NOMO-1 (cell line): ENCODE measurements around the gene SH3PXD2B.
"Not testable (repeated sequence)": the region's sequence is repeated elsewhere in the genome, so short reads cannot be mapped to it uniquely, and the experiment has no call there.

Experiments used
- DNase-seq, 2 experiments: peaks; one replicate each; lab custom pipeline; 2025; ENCODE audit not compliant: unreplicated experiment in 2 of 2; lab: John Stamatoyannopoulos, UW

SH3PXD2B gene

DNA sequence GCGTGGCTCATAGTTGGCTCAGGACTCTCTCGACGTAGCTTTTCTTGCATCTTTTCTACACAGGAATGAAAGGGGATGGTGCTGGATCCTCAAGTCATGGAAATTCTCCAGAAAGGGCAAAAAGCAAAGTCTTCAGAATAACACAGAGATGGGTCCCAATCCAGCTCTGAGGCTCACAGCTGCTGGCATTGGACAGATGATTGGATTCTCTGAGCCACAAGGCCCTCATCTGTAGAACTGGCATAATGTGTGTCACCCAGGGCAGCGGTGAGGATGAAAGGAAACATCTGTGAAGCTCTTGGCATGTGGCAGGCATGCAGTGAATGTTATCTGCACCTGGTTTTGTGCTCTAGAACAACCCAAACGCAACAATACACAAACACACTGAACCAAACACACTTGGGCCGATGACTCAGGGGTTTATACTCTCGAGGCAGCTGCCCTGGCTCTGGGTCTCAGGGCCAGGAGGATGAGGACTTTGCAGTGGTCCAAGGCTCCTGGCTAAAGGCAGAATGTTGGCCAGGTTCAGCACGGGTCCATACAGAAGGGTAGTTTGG lies 106.8 kb downstream of the SH3PXD2B start:
- DNase-seq = no peak

DNA sequence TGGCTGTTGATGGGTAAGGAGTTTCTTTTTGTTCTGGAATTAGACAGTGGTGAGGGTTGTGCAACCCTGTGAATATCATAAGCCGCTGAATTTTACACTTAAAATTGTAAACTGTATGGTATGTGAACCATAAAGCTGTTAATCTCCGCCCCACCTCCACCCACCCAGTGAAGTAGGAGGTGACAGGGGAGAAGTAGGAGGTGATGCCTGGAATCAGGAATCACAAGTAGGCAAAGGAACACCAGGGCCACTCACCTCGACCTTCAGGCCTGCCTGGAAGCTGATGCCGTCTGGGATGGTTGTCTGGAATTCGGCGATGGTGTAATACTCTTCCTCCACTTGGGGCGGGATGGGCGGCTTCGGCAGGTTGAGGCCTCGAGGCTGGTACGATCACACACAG lies 108.4 kb downstream of the SH3PXD2B start:
- no peak for DNase-seq

DNA sequence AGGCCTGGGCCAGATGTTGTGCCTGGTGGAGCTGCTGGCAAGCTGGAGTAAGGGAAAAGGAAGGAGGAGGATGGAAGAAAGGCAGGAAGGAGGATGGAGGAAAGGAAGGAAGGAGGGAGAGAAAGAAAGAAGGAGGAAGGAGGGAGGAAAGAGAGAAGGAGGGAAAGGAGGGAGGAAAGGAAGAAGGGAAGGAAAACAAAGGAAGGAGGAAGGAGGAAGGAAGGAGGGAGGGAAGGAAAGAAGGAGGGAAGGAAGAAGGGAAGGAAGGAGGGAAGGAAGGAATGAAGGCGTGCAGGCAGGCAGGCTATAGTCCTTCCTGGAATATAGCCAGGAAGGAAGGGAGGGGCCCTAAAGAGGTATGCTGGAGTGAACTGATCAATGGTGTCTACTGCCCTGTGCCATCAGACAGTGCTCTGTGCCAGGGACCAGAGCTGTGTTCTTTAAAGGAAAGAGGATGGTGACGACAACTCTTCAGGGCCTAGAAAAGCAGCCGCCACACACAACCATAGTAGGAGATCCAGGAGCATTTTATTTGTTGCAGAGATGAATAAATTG lies 109.4 kb downstream of the SH3PXD2B start:
- no peak for DNase-seq

DNA sequence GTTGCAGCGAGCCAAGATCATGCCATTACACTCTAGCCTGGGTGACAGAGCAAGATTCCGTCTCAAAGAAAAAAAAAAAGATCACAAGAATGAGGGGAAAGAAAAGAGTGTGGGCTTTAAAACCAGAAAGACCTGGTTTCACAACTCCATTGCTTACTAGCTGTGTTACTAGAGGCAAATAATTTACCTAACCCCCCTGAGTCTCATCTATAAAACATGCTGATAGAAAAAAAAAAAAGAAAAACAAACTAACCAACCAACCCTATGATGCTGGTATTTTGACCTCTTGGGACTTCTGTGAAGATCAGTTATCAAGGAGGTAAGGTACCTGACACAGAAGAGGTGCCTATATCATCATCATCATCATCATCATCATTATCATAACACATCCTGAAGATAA lies 110.6 kb downstream of the SH3PXD2B start:
- no peak for DNase-seq

DNA sequence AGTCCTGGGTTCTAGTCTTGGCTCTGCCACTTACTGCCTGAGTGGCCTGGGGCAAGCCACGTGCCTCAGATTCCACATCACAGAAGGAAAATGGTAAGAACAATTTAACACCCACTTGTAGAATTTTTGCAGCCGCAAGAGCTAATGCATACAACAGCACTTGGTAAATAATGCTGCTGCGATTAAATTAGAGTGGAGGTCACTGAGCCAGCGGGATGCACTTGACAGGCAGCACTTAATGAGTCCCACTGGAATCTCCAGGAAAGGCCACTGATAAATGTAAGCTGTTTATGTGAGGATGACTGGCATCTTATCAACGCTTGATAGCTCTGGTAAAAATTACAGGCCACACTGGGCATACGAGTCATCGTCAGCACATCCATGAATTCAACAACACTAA lies 111.4 kb downstream of the SH3PXD2B start:
- DNase-seq = no peak

DNA sequence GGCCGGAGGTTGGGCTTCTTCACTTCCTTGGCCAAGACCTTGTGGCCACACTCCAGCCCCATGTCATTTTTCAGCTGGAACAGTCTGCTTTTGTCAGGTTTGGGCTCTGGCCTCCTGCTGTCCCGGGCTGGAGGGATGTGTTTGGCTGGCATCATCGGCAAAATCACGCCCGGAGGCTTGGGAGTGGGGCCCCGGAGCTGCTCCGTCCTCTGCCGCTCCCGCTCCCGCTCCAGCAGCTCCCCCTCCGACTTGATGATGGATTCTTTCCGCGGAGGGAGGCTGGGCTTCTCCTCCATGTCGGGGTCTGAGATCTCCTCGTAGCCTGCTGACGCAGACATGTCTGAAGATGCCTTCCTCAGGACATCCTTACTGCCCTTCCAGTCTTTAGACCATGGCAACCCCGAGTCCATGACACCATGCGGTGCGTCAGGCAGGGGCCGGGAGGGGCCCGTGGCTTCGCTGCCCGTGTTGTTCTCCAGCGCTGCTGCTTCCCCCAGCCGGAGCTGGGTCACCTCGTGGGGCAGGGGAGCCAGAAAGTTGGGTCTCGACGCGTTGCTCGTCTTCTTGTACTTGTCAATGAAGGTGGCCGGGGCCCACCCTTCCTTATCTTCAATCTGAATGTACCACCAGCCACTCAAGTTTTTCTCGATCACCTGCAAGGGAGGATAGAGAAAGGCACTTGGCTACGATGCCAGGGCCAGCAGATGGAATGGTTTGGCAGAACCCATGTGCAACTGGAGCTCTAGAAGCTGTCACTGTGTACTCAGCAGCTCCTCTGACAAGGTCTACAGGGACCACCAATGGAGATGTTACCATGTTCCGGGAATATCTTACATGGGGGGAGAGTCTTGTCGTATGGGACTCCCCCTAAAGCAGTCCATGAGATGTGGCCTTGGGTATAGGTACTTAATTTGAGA lies 114.8 kb downstream of the SH3PXD2B start:
- no peak for DNase-seq

DNA sequence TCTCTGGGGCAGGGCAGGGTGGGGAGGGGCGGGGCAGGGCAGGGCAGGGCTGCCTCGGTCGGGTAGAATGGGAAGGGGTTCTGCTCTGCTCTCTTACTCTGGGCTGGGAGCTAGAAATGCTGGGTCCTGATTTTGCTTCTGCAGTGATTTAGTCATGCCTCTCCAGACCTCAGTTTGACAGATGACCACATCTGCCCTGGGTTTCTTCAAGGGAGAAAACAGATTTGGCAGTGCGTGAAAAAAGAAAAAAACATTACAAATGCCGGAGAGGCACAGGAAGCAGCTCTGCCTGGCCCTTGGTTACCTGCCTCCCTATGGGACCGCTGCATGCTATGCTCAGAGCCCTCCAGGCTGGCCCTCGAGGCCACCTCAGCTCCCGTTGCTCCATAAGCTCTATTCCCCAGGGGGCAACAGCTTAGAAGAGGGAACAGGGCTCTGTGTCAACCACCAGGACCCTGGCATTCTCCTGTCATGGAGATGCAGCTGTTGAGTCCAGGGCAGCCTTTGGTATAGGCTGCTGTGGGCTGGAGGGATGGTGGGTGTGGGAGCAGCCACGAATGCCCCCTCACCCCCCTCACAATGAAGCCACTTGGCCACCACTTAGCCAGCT lies 117.5 kb downstream of the SH3PXD2B start:
- no peak for DNase-seq

DNA sequence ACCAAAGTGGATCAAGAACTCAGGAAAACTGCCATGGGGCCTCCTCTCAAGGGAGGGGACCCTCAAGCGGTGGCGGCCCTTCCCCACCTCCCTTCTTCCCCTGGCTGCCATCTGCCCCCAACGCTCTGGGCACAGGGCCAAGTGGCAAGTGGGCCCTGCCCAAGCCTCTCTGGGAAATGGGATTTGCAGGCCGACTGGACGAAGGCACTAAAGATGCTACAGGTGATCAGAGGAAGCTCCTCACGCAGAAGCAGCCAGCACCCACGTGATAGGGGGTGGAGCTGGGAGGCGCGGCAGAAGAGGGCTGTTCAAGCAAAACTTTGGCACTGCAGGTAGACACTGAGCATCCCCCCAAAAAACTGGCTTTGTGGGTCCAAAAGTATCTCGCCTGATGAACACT lies 118.1 kb downstream of the SH3PXD2B start:
- no peak for DNase-seq

DNA sequence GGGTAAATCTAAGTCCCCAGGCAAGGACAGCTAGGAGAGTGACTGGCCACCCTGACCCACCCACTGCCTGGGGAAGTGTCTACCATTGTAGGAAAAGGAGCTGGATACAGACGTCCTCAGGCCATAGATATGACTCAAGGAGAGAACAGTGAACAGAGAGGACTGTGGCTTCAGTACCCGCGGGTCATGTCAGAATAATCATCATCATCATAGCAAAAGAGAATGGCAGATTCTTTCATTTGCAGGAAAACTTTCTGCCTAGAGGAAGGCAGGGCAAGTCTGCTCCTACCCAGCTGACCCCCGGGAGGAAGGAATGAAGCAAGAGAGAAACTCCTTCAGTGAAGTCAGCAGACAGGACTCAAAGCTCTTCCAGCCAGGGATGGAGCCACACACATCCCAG lies 118.6 kb downstream of the SH3PXD2B start:
- no peak for DNase-seq

DNA sequence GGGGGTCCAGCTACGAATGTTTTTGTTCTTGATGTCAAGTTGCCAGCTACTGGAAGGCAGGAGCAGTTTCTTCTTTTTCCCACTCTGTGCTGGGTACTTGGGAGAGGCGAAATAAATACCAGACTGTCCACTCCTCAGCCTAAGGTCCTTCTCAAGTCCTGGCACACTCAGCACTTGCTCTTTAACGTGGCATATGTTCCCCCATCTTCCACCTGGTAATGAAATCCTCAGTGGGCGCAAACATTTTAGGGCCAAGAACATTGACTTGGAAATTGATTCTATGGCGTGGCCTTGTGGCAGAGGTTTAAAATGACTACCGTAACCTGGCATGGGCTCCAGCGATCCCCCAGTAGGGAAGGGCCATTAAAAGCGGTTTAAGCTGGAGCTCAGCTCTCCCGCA lies 119.7 kb downstream of the SH3PXD2B start:
- no peak for DNase-seq

DNA sequence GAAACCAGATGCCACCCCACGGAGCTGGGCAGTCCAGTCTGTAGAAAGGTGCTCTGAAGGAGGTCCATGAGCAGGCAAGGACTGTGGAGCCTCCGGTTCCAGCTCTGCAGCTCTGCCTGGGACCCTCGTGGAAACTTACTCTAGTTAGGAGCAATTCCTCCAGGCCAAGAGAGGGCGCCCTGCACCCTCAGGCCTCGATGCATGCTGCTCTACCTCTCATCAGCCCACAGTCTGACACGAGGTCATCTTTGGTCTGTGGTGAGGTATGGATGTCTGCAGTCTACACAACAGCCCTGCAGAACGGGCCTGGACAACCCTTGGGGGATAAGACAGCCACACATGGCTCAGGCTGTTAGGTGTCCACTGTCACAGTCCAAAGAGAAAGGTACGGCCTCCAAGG lies 120.1 kb downstream of the SH3PXD2B start:
- no peak for DNase-seq

DNA sequence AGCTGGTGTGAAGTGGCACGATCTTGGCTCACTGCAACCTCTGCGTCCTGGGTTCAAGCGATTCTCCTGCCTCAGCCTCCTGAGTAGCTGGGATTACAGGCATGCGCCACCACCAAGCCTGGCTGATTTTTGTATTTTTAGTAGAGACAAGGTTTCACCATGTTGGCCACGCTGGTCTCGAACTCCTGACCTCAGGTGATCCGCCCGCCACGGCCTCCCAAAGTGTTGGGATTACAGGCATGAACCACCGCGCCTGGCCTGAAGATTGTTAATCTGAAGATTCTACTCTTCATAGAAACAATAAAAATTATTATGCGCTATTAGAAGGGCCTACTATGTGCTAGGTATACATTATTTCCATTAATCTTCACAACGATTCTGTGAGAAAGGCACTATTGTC lies 127.4 kb downstream of the SH3PXD2B start:
- not testable (repeated sequence) for DNase-seq

DNA sequence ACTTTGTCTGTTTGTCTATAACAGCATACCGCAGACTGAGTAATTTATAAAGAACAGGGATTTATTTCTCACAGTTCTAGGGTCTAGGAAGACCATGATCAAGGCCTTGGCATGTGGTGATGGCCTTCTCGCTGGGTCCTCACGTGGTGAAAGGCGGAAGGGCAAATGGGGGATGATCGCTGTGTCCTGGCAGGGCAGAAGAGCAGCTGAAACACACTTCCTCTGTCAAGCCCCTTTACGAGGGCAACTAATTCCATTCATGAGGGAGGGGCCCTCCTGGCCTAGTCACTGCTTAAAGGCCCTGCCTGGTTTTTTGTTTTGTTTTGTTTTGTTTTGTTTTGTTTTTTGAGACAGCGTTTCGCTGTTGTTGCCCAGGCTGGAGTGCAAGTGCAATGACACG lies 128.9 kb downstream of the SH3PXD2B start:
- DNase-seq = no peak

DNA sequence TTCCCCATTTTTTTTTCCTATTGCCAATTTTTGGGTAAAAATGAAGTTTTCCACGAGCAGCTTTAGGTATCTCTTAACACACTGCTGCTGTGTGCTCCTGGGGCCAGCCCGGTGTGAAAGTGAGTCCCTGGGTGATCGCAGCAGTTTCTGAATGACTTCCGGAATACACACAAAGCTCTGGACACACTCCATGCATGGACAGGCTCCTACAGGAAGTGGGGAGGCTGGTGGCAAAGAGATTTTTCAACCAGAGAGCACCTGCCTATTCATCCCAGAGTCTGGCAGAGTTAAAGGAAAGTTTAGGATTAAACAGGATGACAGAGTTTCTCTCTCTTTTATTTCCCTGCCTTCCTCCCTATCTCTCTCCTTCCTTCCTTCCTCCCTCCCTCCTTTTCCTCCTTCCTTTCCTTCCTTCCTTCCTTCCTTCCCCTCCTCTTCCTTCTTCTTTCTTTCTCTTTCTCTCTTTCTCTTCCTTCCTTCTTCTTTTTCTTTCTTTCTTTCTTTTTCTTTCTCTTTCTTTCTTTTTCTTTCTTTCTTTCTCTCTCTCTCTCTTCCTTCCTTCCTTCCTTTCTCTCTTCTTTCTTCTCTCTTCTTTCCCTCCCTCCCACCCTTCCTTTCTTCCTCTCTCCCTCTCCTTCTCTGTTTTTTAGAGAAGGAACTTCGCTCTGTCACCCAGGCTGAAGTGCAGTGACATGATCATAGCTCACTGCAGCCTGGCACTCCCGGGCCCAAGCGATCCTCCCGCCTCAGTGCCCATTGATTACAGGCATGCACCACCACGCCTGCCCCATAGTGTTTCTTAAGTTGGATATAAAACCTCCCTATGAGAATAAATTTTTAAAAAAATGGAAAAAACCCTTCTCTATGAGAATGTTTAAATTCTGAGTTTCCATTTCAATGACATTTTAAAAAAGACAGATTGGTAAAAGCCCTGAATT lies 132.0 kb downstream of the SH3PXD2B start:
- DNase-seq = no peak

DNA sequence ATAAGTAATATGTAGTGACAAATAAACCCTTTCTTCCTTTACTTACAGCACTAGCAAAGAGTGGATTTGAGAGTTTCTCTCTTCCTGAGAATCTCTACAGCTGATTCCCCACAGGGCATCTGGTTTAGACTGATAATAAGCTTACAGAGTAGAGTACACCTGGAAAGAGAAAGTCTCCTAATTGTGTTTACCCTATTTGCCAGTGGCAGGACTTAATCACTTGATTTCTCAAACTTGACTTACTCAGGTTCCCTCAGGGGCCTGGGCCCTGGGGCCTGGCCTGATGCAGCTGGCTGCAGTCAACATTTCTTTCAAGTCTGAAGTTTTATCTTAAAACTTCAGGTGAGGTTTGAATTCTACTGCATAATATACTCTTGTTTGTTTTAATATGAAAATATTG lies 132.7 kb downstream of the SH3PXD2B start:
- no peak for DNase-seq

DNA sequence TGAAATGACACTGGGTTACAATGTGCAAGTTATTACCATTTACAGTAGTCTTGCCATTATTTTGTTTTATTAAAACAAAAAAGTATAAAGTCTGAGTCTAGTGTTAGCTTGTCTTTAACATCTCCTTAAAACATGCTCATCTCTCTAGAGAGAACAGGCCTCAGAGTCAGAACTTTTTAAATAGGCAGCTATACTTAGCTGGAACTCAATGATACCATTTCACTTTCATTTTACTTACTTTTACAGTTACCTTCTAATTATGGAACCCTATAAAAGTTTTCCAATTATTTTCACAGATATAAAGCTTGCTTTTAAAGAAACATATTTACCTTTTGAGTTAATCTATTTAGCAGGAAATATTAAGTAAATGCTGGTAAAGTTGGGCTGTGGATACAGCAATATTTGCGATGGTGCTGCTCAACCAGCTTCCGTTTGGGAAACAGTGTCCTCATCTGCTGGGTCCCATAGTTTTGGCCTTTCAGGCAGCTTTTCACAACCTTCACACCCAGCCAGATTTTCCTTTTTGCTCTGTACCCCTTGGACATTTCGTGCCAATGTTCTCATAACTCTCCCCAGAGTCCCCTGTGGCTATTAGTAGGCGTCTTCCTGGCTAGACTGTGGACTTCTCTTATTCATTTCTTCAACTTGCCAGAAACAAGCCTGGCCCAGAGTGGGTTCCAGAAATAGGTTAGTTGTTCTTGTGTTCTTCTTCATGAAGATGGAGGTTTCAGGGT lies 134.4 kb downstream of the SH3PXD2B start:
- no peak for DNase-seq

DNA sequence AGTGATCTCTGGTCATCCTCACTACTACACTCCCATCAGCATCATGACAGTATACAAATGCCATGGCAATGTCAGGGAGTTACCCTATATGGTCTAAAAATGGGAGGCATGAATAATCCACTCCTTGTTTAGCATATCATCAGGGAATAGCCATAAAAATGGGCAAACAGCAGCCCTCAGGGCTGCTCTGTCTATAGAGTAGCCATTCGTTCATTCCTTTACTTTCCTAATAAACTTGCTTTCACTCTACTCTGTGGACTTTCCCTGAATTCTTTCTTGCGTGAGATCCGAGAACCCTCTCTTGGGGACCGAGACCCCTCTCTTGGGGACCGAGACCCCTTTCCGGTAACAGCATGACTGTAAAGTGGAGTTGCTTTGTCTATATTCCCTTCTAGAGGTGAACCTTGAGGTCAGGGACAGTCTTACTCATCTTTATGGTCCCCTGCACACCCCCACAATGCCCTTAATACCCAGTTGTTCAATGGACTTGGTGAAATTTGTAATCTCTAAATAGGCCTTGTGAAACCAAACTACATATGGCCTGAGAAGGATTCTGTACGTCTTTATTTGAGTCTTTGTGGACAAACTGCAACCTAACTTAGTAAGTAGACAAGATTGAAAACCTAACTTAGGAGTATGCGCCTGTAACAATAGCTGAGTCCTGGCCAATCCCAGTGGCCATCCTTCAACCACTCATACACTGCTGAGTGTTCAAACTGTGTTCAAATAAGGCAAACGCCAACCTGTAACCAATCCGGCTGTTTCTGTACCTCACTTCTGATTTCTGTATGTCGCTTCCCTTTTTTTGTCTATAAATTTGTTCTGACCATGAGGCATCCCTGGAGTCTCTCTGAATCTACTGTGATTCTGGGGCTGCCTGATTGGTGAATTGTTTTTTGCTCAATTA lies 138.5 kb downstream of the SH3PXD2B start:
- DNase-seq = no peak

DNA sequence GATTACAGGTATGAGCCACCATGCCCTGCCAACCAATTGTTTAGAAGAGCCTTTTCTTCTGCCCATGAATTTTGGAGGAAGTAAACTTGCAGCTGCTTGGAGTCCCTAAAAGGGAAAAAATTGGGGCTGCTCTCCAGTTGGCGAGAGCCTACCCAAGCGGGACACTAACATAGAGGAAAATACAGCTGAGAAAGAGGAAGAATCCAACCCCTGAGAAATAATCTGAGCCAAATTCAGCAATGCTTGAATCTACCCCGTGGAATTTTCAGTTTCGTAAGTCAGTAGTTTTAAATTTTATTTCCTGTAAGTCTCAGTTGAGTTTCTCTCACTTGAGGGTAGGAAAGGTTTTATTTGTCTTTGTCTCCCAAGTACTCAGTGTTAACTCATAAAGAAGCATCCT lies 140.4 kb downstream of the SH3PXD2B start:
- DNase-seq = no peak

DNA sequence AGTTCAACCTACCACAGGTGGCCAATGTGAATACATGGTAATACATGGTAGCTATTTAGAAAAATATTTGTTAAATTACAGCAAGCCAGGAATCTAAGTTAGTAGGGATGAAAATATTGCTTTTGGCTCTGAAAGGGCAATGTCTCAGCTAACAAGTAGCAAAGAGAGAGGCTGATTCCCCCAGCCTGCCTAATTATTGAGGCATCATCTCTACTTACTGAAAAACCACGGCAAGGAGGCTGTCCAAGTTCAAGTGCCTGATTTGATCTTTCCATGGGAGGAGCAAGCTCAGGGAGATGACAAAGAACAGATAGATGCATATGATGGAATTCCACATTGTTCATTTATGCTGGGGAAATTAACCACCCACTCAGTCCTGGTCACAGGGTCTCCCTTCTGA lies 142.0 kb downstream of the SH3PXD2B start:
- no peak for DNase-seq
